NOMO-1 treated with dmso at 0.1 percent for 144 hours (cell line): ENCODE data around the gene SETBP1.

ENCODE experiments used
- DNase-seq: peaks from one replicate; lab custom pipeline; 2025; ENCODE audit not compliant: unreplicated experiment; lab: John Stamatoyannopoulos, UW

Gene SETBP1

DNA sequence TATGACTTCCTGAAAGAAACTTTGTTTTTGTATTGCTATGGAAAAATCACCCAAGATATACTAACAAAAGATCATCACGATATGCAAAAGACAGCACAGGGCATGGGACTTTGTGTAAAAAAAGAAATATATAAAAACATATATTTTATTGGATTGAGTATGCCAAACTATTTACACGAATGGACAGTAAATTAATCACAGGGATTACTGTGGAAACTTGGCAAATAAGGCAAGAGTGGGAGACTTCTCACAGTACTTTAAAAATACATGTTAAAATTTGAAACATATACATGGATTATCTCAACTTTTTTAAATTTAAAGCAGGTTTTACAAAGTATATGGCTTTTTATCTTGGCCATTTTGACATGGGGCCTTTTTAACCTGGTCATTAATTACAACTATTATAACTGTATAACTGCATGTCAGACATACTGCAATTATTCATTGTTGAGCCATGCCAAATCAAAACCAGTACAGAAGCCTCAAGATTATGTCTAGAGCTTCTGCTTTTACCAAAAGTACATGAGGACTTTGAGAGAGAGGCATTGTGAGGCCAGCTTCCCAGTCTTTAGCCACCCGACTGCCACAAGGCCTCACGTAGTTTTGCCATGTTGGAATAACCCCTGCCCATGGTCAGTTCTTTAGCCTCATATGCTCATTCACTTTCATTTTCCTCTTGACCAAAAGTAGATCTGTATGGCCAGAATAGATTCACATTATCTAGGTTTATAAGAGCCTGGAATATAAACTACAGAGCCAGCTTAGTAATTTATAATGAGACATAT lies 419.8 kb downstream of the SETBP1 start:
- DNase-seq = no peak

DNA sequence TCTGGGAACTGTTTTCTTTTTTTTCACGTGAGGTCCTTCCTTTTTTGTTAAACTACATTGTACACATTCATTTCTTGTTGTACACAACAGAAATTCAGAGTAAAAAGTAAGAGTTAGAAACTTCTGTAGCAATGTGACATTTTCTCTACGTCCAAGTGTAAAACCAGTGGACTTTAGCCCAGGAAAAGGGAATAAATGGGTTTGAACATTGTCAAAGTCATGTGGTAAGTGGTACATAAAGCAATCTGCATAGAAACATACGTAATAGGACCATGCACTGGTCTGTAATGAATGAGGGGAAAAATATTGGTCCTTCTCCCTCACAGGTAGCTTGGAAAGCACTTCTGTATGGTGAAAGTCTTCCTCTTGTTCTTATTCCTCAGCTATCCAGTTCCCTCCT lies 421.4 kb downstream of the SETBP1 start:
- no peak for DNase-seq

DNA sequence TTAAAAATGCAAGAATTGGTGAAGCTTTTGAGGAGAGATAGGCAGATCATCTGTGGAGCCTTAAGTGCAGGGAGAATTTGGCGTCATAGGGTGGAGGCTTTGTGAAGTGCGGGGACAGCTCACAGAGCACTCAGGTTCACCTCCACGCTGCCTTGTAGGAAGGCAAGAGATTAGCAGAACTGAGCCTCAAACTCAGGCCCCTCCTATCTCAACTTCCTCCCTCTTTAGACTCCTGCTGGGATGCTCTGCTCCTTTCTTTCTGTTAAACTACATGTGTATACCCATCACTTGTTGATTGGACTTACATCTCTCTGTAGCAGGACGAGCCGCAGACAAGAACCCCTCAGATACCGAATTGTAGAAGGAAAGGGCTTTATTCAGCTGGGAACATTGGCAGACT lies 422.2 kb downstream of the SETBP1 start:
- peak; percentile 27 for DNase-seq

- peak; percentile 68 for DNase-seq
Observed at GRCh38 chr18:45103319-45104048, 422.8 kb downstream of the SETBP1 start.

- no peak for DNase-seq
Observed at GRCh38 chr18:45104049-45104395, 423.3 kb downstream of the SETBP1 start.

- peak; percentile 88 for DNase-seq
Observed at GRCh38 chr18:45106331-45106774, 425.7 kb downstream of the SETBP1 start.

DNA sequence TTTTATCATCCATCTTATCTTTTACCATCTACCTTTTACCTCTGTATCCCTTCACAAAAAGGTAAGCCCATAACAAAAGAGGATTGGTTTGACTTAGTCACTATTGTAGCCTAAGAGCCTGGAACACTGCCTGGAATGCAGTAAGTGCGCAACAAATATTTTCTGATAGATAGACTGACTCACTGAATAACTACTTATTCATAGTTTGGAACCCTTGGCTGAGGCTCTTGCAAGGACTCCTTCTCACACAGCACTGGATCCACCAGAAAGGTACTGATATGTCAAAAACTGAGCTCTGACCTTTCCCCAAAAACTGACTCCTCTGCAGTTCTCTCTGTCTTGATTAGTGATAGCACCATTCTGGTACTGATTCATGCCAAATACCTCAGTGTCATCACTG lies 426.7 kb downstream of the SETBP1 start:
- no peak for DNase-seq

DNA sequence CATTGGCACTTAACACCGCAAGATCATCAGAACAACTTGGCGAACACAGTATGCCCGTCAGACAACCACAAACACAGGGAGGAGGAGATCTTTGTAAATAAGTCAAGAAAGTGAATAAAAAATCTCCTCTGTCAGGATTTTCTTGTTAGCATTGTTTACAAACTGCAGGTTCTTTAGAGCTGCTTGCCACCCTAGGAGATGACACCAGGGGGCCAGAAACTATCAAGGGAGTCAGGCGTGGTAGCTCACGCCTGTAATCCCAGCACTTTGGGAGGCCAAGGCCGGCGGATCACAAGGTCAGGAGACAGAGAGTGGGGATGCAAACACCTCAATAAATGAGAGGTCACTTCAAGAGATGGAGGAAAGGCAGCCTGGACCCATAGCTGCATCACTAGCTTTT lies 428.1 kb downstream of the SETBP1 start:
- no peak for DNase-seq

GRCh38 chr18:45109271-45109670 lies 428.6 kb downstream of the SETBP1 start:
- no peak for DNase-seq

DNA sequence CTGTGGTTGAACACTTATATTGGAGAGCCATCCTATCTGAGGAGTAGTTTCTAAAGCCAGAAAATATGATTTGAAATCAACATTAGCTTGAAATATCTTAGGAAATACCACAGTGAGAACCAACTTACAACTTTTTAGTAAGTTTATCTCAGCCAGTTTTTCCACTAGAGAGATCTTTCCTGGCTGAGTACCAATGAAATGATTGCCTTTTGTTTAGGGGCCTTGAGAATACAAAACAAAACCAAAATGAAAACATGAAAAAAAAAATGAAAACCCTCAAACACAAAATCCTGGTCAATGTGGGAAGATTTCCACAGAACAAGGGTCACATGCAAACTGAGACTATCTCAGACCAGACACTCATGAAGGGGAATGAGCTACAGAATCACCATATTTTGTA lies 429.0 kb downstream of the SETBP1 start:
- DNase-seq = no peak

- no peak for DNase-seq
Observed at GRCh38 chr18:45110577-45111501, 430.2 kb downstream of the SETBP1 start.

DNA sequence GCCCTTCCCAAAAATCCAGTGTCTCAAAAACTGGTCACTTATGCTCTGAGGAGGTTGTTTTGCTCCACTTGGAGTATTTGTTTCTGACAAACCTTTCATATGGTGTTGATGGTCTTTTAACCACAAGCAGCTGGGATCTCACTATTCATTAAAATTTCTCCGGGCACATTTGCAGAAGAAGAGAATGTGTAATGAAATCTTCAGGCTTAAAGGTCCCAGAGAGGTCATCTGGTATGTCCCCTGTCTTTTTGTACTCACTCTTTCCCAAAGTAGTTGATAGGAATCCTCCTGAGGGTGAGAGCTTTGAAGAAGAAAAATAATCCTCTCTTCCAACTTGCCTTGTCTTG lies 430.8 kb downstream of the SETBP1 start:
- DNase-seq = no peak

GRCh38 chr18:45112682-45113081 lies 432.0 kb downstream of the SETBP1 start:
- DNase-seq = no peak

- DNase-seq = no peak
Observed at GRCh38 chr18:45116116-45116515, 435.4 kb downstream of the SETBP1 start.
